GM21529 (cell line): ENCODE results near the gene CORO1C.
A peak's percentile ranks its signal among the peaks of the same experiment; 100 is the strongest.
"Not testable (repeated sequence)": the region's sequence is repeated elsewhere in the genome, so short reads cannot be mapped to it uniquely, and the experiment has no call there.

Experiments used
- ATAC-seq: cut with Tn5 transposase; IDR thresholded peaks from one replicate; pipeline ENCODE4 v1.9.1; 2021; ENCODE audit not compliant: unreplicated experiment

CORO1C gene

DNA sequence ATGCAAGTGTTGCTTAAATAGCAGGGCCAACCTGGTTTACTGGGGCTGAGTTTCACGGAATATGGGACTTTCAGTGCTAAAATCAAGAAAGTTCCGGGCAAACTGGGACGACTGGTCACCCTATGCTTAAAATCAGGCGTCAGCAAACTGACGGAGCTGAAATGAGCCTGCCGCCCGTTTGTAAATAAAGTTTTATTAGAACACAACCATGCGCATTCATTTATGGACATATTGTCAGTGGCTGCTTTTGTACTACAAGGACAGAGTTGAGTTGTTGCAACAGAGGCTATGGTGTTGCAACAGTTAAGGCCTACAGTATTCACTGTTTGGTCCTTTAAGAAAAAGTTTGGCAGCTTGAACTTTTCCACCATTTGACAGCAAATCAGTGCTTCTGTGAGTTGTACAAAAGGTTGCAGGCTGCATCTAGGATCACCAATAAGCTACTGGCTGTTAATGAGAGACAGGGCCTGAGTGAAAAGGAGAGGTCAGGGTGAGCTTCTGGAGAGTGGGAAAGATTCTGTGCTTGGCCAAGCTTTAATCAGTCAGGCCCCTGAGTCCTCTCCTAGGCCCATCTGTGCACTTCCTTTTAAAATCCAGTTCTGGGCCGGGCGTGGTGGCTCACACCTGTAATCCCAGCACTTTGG is 111.0 kb downstream of the CORO1C start:
- no peak for ATAC-seq

DNA sequence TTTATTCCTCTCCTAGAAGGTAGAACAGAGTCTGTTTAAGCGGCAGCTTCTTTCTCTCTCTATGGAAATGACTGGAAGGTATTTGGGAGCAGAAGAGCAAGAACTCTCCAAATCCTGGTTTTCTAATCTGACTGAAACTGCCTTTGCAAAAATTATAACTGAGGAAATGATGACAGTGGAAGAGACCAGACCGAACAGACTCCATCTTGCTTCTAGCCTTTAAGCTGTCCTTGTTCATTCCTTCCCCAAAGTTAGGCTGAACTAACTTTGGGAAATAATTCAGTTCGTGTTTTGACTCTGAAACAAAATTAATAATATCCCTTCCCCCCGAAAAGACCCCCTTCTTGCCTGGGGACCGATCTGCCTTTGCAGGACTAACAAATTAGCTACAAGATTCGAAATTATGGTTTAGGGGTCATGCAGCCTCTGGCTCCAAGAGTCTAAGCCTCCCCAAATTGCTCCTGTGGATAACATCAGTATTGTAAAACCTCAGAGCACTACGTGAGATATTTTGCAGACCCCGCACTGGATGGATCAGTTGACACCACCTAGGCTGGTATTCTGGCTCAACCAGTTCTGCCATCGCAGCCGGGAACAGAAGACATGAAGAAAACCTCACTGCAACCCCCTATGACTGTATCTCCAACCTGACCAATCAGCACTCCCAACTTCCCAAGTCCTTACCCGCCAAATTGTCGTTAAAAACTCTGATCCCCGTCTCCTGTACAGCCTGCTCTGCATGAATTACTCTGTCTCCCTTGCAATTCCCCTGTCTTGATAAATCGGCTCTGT is 111.8 kb downstream of the CORO1C start:
- ATAC-seq, result no peak

DNA sequence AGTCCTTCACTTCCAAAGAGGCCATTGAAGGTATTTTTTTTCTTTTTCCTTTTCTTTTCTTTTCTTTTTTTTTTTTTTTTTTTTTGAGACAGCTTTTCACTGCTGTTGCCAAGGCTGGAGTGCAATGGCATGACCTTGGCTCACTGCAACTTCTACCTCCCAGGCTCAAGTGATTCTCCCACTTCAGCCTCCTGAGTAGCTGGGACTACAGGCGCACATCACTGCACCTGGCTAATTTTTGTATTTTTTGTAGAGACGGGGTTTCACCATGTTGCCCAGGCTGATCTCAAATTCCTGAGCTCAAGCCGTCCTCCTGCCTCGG is 112.4 kb downstream of the CORO1C start:
- not testable (repeated sequence) for ATAC-seq

DNA sequence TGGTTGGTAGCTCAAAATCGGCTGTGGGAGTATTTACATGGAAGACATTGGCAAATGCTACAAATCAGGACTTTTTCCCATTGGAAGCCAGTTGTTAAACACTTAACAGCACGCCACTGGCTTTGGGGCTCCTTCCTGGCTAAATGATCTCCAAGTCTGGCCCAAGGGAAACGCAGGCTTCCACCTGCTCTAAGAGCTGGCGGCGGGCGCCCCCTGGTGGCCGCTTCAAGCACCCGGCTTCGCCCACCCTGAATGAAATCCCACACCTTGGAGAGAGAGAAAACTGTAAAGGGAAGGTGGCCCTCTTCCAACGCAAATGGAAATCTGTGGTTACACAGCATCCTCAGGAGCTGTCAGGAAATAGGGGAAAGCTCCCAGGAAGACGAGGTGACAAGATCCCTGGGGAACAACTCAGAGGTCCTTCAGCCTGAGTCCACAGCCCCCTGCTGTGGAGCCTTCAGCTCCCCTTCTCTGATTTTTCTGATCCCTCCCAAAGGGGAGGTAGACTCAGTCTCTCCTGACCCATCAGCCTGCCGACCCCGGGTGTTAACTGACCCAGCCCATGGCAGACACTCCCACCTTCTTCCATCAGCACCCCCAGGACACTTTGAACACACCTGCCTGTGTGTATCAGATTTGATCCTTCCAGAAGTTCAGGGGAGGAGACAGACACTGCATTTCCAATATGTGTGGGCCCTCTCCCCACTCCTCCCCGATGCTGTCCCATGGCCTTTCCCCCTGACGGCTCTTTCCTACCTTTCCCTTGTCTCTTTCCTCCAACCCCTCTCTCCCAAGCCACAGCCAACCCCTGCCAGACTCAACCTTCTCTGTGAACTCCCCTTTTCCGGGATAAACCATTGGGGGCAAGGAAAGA is 113.0 kb downstream of the CORO1C start:
- ATAC-seq, result peak; percentile 40

DNA sequence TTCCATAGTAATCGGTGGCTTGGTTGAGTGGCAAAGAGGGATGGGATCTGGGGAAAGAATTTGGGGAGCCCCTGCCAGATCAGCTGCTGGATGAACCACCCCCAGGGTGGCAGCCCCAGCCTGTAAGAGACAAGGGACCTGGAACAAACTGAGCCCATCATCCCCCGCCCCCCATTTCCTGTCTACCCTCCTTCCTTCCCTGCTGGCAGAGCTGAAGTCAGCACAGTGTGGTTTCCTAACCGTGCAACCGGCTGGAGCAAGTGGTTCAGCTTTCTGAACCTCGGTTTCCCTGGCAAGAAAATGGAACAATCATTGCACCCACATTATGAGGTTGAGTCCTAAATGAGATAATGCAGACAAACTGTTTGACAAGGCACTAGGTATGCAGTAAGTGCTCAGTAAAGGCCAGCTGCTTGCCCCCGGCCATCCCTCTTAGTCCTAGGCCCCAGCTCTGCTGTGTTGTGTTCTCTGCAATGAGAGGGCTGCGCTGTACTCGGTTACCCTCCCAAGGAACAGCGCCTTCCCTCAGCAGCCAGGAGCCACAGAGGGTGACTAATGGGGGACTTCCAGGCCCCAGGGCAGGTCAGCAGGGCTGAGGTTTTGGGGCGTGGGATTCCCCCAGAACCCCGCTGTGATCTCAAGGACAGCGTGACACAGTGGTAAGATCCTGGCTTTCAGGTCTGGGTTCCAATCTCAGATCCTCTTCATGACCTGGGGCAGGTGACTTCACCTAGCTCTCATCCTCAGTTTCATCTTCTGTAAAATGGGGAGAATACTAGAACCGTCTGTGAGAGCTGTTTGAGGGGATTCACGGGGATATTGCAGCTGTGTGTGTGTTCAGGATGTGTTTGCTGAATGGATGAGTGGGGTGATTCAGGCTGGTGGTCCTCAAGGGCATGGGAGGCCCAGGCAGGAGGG is 114.1 kb downstream of the CORO1C start:
- peak; percentile 81 for ATAC-seq

DNA sequence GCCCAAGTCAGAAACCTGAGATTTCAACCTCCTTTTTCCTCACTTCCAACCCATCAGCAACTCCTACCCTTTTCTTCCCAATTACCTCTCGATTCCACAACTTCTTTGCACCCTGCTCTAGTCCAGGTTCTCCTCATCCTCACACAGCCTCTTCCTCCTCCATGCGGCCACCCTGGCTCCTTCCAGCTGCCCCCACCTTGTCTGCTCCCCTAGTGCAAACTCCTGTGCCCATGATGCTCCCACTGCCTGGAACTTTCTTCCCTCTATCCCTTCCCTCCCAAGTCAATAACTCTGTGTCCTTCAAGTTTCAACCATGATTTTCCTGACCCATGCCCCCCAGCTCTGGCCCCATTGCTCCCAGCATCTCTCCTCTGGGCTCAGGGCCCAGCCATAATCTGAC is 115.0 kb downstream of the CORO1C start:
- ATAC-seq, result no peak

DNA sequence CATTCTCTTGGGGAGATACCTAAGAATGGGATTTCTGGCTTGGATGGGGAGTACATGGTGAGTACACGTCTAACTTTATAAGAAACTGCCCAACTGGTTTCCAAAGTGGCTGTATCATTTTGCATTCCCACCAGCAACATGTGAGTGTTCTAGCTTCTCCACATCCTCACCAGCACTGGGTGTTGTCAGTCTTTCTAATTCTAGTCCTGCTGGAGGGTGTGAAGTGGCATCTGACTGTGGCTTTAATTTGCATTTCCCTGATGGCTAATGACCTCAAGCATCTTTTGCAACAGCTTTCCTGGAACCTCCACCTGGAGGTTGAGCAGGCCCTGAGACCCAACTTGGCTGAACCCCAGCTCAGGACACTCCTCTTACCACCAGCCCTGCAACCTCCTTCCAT is 115.4 kb downstream of the CORO1C start:
- no peak for ATAC-seq

DNA sequence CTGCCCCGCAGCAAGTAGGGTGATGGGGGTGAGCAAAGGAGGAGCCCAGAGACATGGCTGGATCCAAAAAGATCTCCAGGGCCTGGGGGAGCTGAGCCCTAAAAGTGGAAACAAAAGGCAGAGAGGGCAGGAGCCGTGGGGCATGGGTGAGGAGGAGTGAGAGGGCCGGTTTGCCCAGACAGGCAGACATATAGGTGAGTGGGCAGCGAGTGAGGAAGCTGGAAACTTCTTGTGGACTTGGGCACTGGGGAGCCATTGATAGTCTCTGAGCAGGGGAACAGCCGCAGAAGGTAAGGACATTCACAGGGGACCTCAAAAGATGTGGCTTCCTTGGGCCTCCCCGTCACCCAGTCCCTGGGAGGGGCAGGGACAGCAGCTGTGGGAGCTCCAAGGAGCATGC is 116.7 kb downstream of the CORO1C start:
- ATAC-seq, result no peak

DNA sequence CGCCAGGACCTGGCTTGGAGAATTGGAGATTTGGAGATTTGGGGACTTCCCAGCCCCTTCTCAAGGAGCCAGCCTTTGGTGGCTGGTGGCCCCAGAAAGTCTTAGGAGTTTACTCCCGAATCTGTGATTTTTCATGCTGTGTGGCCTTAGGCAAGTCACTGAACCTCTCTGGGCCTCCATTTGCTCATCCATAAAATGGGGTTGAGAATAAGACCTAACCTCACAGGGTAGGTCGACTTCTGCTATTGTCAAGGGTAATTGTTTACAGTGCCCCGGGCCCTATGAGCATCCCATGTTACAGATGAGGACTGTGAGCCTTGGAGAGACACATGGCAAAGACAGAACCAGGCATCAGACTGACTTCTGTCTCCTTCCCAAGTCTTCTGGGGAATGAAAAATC is 117.3 kb downstream of the CORO1C start:
- no peak for ATAC-seq

DNA sequence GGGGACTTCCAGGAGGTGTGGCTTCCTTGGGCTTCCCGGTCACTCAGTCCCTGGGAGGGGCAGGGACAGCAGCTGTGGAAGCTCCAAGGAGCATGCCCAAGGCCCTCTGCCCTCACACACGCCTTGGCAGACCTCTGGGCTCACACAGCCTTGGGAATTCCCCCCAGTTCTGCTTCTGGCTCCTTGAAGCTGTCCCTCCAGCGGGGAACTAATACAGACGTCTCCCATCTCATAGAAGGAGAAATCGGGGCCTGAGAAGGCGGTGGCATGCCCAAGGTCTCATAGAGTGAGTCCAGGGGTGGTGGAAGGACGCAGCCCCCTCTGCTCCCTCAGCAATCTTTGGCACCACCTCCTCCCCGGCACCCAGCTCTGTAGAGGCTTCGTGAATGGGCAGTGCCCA is 117.8 kb downstream of the CORO1C start:
- ATAC-seq, result no peak

DNA sequence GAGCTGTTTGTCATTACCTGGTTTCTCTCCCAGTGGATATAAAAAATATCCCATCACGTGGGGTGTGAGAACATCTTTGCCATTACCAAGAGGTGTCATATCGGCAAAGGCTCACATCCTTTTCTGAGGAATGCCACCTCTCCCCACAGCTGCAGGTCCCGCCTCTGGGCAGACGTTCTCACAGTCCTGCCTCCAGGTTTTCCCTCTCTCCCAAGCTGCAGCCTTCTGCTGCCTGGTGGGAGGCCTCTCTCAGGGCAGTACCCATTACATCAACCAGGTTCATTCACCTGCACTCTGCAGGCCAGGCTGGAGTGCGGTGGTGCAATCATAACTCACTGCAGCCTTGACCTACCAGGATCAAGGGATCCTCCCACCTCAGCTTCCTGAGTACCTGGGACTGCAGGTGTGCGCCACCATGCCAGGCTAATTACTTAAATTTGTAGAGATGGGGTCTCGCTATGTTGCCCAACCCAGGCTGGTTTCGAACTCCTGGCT is 118.5 kb downstream of the CORO1C start:
- ATAC-seq, result no peak

DNA sequence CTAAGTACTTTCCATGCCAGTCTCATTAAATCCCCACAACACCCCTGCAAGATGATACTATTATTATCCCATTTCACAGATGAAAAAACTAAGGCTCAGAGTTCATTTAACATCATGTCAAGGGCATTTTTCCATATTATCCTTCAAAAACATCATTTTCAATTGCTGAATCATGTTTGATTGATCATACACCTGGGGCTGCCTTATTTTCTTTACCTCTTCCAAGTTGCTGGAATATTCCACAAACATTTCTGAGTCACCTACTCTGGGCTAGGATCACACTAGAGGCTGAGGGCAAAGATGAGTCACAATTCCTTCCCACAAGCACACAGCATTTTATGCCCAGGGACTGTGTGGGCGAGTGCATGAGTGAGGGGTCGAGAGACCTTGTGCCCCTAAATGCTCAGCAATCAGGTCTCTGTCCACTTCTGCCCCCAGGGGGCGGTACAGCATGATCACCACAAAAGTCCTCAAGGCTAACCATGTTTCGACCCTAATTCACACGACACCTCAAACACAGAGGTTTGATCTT is 119.4 kb downstream of the CORO1C start:
- no peak for ATAC-seq

DNA sequence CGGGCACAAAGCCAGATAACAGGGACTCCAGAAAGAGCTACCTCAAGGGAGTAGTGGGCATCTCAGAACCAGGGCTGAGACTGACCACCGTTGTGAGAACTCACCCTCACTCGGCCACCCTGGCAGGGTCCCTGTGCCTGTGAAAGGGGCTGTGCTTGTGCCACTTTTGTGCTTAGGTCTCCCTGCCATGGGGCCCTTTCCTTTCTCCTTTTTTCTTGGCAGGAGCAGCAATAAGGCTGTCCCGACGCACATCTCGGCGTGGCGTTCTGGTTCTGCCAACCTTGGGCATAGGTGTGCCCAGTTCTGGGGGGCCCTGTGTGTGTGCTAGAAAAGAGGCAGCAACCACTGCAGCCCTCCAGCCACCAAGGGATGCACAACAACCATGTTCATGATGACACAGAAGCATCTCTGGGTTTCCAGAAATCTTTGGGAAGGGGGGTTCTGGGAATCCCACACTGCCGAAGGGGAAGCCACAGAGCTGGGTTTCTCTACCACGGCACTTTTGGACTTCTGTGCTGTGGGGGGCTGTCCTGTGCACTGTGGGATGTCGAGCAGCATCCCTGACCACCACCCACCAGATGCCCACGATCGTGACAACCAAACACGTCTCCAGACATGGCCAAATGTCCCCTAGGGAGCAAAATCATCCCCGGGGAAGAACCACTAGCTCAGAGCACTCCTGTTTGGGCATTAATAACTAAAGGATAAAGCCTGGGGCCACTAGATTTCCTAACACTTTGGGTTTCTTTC is 120.3 kb downstream of the CORO1C start:
- no peak for ATAC-seq

DNA sequence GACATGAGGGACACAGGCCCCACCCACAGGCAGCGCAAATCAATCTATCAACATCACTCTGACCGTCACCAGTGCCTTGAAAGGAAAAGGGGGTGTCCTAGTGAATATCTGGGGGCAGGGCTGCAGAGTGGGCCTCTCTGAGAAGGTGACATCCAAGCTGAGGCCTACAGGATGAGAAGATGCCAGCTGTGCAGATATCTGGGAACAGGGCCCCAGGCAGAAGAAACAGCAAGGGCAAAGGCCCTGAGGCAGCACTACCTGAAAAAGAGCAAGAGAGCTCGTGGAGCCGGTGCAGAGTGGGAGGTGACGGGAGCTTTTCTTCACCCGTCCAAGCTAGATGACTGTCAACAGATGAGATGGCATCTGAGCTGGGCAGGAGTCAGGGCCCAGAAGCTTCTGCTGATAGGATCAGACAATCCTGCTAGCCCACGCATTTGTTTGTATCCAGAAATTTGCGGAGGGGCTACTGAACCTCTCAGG is 120.9 kb downstream of the CORO1C start:
- no peak for ATAC-seq

DNA sequence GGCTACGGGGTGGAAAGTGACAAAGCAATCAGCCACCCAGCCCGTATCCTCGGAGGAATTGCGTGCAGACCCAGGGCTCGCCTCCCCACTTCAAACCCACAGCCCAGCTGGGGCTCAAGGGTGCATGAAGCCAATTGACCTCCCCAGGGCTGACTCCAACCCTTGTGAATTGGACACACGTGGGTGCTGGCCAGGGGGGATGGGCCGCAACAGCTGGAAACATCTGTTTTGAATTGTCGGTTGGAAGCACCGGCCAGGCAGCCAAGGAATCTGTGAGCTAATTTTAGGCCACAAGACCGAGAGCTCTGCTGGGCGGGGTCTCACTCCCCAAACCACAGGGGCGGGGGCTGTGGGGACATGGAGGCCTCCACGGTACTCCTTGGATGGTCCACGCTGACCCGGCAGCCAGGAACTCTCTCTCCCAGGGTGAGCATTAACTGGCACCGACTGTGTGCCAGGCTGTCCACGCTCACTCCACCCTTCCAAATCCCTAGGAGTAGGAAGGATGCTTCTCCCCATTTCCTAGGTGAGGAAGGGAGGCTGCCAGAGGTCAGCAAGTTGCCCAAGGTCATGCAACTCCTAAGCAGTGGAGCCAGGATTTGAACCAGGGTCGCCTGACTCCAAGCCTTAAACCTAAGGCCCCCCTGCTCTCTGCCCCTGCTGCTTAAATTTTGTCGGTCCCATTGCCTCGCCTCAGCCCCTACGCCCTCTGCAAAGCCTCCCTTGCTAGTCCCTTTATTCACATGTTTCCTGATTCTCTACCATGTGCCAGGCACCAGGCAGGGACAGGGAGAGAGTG is 121.6 kb downstream of the CORO1C start:
- no peak for ATAC-seq

DNA sequence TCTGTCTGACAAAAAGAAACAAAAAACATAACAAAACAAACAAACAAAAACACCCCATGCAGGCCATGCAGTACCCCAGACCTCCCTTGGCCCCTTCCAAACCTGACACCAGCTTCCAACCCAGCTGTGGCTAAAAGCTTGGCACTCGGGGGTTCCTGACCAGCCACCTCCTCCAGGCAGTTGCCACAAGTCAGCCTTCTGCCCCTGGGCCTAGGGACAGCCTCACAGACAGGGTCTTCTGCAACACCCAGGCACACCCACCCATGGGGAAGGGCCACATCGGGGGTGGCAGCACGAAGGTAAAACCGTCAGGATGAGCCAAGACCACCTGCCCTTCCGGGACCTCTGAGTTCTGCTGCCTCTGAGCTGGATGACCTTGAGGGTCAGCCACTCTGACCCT is 122.7 kb downstream of the CORO1C start:
- no peak for ATAC-seq

DNA sequence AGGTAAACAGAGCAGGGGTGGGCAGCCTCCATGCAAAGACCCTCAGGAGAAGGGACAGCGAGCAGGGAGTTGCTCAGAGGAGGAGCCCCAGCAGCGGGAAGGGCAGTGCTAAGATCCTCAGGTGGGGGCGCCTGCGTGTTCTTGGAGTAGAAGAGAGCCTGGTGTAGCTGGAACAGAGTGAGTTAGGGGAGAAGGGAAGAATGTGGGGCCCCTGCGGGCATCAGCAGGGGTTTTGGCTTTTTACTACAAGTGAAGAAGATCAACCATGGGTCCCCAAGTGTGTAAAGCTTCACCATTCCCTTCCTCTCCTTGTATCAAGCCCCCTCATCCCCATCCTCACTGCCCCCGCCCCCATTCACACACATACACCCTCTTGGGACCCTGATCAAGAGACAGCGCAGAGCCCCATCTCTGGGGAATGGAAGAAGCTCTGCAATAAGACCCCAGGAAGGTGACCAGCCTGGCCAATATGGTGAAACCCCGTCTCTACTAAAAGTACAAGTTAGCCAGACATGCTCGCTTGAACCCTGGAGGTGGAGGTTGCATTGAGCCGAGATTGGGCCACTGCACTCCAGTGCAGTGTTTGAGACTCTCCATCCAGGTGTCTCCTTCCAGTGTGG is 123.2 kb downstream of the CORO1C start:
- no peak for ATAC-seq

DNA sequence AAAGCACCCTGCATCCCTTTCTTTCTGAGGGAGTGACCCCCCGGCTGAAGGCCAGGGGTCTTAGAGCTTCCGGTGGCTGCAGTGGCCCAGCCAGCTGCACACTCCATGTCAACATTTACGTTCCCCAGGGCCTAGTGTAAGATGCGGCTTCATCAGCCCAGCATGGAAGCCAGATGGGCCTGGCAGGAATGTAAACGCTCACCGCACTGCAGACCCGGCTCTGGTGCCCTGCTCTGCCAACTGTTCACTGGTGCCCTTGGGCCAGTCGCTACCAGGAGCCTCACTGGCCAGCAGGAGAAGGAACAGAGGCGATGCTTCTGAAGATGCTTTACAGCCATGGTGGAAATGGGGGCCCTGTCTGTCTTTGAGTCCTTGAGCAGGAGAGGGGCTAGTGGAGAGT is 124.8 kb downstream of the CORO1C start:
- no peak for ATAC-seq
